Activated gamma-delta T cell (primary cell): ENCODE data around the gene CENPF.
A peak's percentile ranks its signal among the peaks of the same experiment; 100 is the strongest.
"Not testable (repeated sequence)": the region's sequence is repeated elsewhere in the genome, so short reads cannot be mapped to it uniquely, and the experiment has no call there.

Experiments used
- DNase-seq: peaks from one replicate; lab custom pipeline; 2025; lab: John Stamatoyannopoulos, UW
- total RNA-seq, 2 donors: gene quantifications; one replicate each; lab custom pipeline; 2026; lab: John Stamatoyannopoulos, UW

Gene CENPF
- total RNA-seq = 11.8 to 38.4 reads per million in 2 donors

- DNase-seq = peak; percentile 75
Measured at GRCh38 chr1:214602764-214603657, at the start of gene CENPF. TSS of gene CENPF (plus strand) at chr1:214603195. CDS start at chr1:214613755, 10,560 bp downstream.

GRCh38 chr1:214557952-214558735, 44.9 kb upstream of the CENPF start:
- no peak for DNase-seq

GRCh38 chr1:214563881-214564280, 39.1 kb upstream of the CENPF start:
- no peak for DNase-seq

GRCh38 chr1:214565310-214565709, 37.7 kb upstream of the CENPF start:
- no peak for DNase-seq

- no peak for DNase-seq
Measured at GRCh38 chr1:214566158-214567104, 36.6 kb upstream of the CENPF start.

- DNase-seq = no peak
Measured at GRCh38 chr1:214567481-214567980, 35.5 kb upstream of the CENPF start.

GRCh38 chr1:214568328-214568727, 34.7 kb upstream of the CENPF start:
- DNase-seq = no peak

- no peak for DNase-seq
Measured at GRCh38 chr1:214569357-214570004, 33.5 kb upstream of the CENPF start.

GRCh38 chr1:214570442-214570841, 32.6 kb upstream of the CENPF start:
- no peak for DNase-seq

- no peak for DNase-seq
Measured at GRCh38 chr1:214571281-214571680, 31.7 kb upstream of the CENPF start.

- no peak for DNase-seq
Measured at GRCh38 chr1:214573386-214574318, 29.3 kb upstream of the CENPF start.

GRCh38 chr1:214574598-214575411, 28.2 kb upstream of the CENPF start:
- no peak for DNase-seq

GRCh38 chr1:214576120-214576519, 26.9 kb upstream of the CENPF start:
- not testable (repeated sequence) for DNase-seq

- no peak for DNase-seq
Measured at GRCh38 chr1:214579183-214579582, 23.8 kb upstream of the CENPF start.

- no peak for DNase-seq
Measured at GRCh38 chr1:214581785-214582184, 21.2 kb upstream of the CENPF start.

GRCh38 chr1:214582289-214582891, 20.6 kb upstream of the CENPF start:
- DNase-seq = no peak

- no peak for DNase-seq
Measured at GRCh38 chr1:214583113-214583512, 19.9 kb upstream of the CENPF start.

- no peak for DNase-seq
Measured at GRCh38 chr1:214583824-214584554, 19.0 kb upstream of the CENPF start.
